ENCODE data around the gene GPR61.

GPR61 gene

DNA sequence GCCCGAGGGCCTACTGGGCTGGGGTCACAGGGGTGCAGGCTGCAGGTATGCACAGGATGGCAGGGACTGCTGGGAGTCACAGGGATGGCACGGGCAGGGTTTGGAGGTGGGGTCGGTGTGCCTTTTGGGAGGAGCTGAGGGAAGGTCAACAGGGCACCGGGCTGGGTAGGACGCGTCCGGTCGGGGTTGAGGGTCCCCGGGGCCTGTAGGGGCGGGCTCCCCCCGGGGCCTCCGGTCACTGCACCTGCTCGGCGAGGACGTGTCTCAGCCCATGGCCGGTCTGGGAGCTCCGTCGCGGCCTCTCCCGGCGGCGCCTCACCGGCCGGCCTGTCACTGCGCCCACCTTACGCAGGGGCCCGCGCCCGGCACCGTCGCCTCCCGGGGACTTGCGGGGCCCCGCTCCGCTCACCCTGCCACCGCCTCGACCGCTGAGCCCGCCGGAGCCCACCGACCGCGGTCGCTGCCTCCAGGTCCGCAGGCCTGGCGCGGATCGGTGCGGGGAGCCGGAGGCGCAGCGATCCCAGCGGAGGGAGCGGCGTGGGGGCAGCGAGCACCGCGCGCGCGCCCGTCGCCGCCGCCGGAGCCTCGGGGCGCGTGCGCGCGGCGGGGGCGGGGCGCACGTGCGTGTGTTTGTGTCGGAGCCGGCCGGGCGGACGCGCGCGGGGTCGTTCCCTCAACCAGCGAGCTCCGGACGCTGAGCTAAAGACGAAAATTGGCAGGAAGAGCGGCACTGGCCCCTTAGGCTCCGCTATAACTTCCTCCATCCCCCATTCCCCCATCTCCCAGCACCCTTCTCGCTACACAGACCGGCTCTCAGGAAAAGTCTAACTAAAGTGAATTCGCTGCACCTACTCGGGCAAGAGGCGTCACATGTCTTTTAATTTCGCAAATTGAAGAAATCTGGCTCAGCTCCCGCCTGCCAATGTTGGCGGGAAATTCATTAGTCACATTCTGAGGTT lies 30.2 kb upstream of the GPR61 start, which contains the start of gene AMIGO1:
TSS of gene AMIGO1 (minus strand) at position 552 of the 959 bp plus-strand sequence. CDS start 815 bp downstream, outside the sequence.
- peak in 1 of 2 donors; percentile 45 for DNase-seq (ENCODE audit: low read depth in 2 of 2)

DNA sequence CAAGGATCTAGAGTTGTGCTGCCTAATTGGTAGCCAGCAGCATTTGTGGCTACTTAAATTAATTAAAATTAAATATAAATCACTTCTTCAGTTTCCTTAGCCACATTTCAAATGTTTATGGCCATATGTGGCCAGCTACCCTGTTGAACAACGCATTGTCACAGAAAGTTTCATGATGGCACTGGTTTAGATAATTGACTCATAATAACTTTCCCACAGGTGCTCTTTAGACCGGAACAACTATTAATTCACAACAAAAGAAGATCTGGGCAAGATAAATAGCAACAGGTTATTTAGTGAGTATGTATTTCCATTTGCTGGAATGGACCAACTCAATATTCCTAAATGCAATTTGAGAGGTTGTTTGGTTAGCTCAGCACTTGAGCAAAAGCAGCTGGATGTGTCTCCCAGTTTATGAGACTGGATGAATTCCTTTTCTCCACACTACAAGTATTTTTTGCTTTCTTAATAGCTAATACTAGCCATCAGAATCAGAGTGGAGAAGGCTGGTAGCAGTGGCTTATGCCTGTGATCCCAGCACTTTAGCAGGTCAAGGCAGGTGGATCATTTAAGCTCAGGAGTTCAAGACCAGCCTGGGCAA lies 26.5 kb upstream of the GPR61 start:
- no peak for DNase-seq (ENCODE audit: low read depth in 2 of 2)

- DNase-seq (ENCODE audit: low read depth in 2 of 2): no peak
Observed at GRCh38 chr1:109514846-109515245, 24.8 kb upstream of the GPR61 start.

GRCh38 chr1:109516872-109517271 lies 22.8 kb upstream of the GPR61 start:
- no peak for DNase-seq (ENCODE audit: low read depth in 2 of 2)

GRCh38 chr1:109517337-109517736 lies 22.3 kb upstream of the GPR61 start:
- no peak for DNase-seq (ENCODE audit: low read depth in 2 of 2)

DNA sequence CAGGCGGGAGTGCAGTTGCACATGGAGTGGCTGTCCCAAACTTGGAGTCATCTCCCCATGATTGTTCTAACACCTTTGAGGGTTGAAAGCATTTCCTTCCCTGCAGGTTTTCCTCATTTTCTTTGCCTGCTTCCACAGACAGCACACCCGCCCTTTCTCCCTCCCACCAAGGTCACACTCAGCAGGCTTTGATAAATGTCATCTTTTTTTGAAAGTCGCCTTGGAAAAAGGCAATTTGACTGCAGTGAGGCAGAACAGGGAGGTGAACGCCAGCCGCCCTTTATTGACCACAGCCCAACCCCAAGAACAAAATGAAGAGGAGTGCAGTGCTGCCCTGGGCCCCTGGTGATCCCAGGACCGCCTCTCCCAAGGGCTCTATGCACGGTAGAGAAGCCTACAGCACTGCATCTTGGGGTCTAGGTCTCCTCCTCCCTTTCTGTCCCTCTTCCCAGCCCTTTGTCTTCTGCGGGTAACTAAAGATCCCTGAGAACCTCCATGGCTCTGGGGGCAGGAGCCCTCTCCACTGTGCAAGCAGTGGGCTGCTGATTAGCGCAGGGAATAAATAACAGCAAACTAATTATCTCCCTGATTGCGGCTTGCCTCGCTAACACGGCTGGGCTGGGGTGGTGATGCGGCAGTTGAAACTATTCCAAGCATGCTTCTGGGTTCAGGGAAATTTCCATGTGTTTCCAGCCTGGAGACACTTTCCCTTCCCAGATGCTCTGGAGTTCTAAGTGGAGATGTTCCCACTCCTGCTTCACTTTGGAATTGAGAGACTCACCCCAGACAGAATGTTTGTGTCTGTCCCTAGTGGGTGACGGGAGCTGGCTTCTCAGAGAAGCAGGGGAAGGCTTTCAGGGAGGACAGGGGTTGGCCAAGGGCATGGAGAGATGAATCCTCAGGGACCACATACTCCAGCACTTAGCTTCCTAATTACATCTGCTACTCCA lies 18.4 kb upstream of the GPR61 start:
- DNase-seq (ENCODE audit: low read depth in 2 of 2): no peak

DNA sequence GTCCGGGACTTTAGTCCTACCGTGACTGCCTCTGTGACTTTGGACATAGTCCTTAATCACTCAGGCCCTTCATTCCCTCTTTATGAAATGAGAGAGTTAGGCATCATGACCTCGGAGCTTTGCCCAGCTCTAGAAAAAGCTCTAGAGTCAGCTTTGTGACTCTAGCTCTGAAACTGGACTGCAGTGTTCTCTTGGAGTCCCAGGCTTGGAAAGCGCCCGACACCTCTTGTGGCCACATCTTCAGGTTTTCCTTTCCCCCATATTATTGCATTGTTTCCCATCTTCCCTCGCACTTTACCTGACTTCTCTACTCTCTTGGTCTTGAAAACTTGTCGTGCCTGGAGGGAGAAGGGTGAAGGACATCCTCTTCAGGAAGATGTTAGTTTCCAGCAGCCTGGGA lies 17.6 kb upstream of the GPR61 start:
- no peak for DNase-seq (ENCODE audit: low read depth in 2 of 2)

- no peak for DNase-seq (ENCODE audit: low read depth in 2 of 2)
Observed at GRCh38 chr1:109523706-109524105, 16.0 kb upstream of the GPR61 start.

DNA sequence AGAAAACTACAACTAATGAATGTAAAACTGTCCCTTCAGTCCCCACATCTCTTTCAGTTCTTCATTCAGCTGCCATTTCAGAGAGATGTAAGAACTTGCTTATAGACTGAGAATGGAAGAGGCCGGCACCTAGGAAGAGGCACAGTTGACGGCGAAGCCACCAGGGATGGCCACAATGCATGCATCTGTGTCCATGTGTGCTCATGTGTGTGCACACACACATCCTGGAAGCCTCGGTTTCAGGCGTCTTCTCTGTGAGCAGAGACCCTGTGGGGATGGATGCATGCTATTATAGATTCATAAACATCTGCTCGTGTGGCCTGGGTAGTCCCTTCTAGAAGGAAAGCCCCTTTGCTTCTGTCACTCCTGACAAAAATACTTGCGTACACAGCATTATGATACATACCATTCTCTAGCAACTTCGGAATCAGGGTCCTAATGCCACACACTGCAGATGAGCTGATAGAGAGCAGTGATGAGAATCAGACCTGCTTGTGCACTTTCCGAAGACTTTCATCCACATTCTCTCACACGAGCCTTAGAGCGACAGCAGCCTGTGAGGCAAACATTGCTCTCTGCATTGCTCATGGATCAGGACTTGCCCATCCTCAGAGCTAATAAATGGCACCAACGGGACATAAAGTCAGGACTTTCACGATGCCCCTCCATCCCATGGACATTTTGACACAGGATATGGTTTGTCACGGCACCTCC lies 12.4 kb upstream of the GPR61 start:
- no peak for DNase-seq (ENCODE audit: low read depth in 2 of 2)

DNA sequence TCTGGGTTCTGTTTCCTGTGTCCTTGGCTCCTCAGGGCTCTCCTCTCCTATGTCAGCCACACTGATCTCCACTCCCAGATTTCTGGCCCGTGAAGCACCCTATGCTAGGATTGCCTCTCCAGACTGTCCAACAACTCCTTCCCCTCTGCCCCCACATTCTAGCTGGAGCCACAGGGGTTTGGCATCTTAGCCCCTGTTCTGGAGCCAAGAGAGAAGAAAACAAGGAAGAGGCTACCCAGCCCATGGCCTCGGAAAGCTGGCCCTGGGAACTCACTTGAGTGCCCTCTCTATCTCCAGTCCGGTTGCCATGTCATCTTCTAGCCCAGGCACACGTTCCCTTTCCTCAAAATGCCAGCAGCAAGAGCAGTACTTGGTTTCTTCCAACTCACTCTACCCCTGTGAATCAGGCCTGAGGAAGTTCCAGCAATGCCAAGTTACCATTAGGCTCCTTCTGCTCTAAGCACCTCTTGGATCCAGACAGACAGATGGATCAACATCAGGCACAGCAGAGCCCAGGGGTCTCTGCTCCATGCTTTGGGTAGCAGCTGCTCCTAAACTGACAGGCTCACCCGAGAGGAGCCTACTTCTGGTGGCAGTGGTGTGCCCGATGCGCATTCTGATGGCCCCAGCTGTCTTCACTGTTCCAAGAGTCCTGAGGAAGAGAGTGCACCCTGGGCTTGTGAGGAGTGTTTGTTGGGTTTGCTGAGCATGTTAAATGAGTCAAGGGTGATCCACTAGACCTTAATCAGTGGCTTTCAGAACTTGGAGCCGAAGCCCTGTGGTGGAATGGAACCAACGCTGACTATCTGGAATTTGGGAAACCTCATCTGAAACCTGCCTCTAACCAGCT lies 11.6 kb upstream of the GPR61 start:
- DNase-seq (ENCODE audit: low read depth in 2 of 2): no peak

DNA sequence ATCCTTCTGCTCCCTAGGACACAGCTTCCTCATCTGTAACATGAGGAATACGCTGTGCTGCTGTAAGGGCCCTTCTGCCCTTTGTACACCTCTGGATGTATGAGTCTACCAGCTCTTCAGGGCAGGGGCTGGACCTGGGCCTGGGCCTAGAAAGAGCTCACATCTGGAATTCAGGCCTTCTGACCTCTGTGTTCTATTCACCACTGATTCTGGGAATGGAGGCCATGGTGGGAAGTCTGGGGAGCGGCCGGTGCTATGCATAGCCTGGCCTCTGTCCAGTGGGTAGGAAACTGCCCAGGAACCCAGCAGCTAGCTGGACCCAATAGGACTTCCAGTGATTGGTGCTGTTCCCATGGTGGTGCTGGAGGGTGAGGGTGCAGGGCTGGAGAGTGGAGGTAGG lies 11.0 kb upstream of the GPR61 start:
- DNase-seq (ENCODE audit: low read depth in 2 of 2): no peak

GRCh38 chr1:109529881-109530456 lies 9.7 kb upstream of the GPR61 start:
- DNase-seq (ENCODE audit: low read depth in 2 of 2): no peak

DNA sequence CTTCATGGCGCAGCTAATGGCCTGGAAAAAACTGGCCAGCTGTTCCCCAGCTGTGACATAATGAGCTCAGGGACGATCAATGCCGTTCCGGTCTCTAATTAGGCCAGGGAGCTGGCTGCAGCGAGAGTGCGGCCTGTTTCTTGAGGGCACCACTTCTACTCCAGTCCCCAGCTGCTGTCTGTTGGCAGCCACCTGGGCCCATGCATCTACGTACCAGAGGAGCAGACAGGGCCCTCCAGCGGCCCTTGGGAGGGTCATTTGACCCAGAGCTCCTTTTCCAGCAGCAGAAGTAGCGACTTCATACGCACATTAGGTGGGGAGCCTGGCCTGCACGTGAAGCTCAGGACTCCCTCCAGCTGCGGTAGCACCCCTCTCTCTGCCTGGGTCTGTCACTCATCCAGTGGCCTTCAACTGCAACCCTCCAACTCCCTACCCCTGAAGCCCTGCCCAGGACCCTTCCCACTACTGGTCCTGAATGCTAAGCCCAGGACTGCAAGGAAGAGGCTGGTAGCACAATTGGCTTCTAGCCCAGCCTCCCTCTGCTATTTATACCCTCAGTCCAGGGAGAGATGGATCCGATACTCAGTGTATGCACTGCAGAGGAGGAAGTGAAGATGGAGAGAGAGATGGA lies 9.1 kb upstream of the GPR61 start:
- DNase-seq (ENCODE audit: low read depth in 2 of 2): no peak

- no peak for DNase-seq (ENCODE audit: low read depth in 2 of 2)
Observed at GRCh38 chr1:109531380-109531779, 8.3 kb upstream of the GPR61 start.

- DNase-seq (ENCODE audit: low read depth in 2 of 2): no peak
Observed at GRCh38 chr1:109531826-109532364, 7.8 kb upstream of the GPR61 start.

- DNase-seq (ENCODE audit: low read depth in 2 of 2): peak; percentile 79 to 88
Observed at GRCh38 chr1:109532365-109533136, 7.1 kb upstream of the GPR61 start.

DNA sequence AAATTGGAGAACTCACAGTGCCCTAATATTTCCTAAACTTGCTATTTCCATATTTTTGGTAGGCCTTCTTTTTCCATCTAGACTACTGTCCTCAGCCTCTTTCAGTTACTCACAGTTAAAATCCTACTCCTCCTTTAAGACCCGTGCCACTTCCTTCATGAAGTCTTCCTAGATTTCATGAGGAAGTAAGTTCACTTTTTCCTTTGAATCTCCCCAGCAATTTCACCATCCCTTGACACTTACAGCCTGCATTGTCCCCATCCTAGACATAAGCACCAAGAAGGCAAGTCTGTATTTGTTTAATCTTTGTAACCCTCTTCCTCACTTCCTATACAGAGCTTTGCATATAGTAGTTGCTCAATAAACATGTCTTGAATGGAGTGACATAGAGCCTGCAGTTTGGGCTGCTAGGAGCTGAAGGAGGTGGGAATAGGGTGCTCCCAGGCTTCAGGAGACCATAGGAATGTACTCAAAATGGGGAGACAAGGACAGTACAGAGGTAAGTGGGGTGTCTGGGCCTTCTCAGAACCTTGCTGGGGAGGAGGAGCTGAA lies 5.3 kb upstream of the GPR61 start:
- DNase-seq (ENCODE audit: low read depth in 2 of 2): no peak

GRCh38 chr1:109535481-109535880 lies 4.2 kb upstream of the GPR61 start:
- no peak for DNase-seq (ENCODE audit: low read depth in 2 of 2)

Measured in stimulated activated CD4-positive, alpha-beta T cell treated with anti-CD3 and anti-CD28 coated beads, Interleukin-1b, Interleukin-23, amount 100 ng/mL, for 1 hour (primary cell).